Left ventricle myocardium superior (tissue), 1 donor: ENCODE results near the gene PHC2. TPM values are rescaled to one million over a fixed set of nuclear protein-coding genes. Genes with fewer than 3 reads are reported as not detected.

ENCODE experiments used
- ATAC-seq: fragments of 200-7000 bp; cut with Tn5 transposase; one replicate; pipeline ENCODE4 v1.9.1; 2020; ENCODE audit warnings: mild to moderate bottlenecking, moderate library complexity
- DNase-seq: peaks from one replicate; pipeline ENCODE4 v3.0.0-alpha.2; 2020
- intact Hi-C: fragments of 100-400 bp; cut with micrococcal nuclease; formaldehyde crosslinking; loops from one replicate; pipeline ENCODE4 v1.11.0; 2022
- total RNA-seq: library from RNA; stranded (reverse); fragmentation: NEBNext Ultra II Directional; extraction: Animal tissue kit (Norgen Biotek cat#: 25700); gene quantifications from one replicate; pipeline ENCODE4 v1.2.1, GENCODE V29; 2021
- donor health status: DM: no; HTN: yes; CAD: no; lungs with severe emphysema.

Gene PHC2
- total RNA-seq, 1 donor from 2014 or later: 118 TPM

DNA sequence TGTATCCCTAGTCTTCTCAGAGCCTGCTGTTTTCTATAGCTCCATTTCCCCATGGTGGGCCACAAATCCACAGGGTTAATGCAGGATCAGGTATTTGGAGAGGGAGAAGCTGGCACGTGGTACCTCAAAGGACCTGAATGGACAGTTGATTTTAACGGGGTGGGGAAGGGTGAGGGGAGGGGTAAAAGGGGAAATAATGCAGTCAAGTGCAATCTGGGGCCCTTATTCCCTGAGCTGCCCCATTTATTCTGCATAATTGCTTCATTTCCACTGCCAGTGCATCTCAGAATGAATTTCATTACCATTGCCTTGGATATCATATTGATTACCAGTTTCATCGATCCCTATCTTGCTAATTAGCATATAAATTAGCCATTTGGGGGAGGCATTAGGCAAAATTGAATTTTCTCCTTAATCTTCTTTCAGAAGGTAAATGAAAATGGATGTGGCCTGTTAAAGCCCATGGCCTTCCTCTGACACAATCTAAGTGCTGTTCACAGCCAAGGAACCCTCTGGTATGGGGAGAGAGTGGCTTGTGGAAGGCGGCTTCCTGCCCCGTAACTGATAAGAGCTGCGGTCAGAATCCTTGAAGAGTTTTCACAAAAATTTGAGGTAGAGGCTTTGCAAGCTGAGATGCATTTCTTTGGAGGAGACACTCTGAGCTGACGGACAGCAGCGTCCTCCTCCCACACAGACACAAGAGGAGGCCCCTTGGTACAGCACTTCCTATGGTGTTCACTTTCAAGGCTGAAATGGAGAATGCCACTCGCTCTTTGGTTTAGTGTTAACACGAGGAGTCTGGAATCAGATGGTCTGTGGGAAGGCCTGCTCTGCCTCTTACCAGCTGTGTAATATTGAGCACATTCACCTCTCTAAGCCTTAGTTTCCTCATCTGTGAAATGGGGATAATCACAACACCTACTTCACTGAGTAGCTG lies 34.4 kb downstream of the PHC2 start:
- intact Hi-C loops: no loop called here
- DNase-seq: no peak
- no peak for ATAC-seq

DNA sequence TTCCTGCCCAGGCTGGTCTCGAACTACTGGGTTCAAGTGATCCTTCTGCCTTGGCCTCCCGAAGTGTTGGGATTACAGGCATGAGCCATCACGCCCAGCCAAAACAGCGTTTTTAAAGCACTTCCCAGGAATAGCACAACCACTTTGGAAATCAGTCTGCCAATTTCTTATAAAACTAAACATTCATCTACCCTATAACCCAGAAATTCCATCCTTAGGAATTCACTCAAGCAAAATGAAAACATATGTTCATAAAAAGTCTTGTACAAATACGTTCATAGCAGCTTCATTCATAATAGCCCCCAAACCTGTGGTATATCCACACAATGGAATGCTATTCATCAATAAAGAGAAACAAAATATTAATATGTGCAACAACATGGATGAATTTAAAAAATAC lies 36.1 kb downstream of the PHC2 start:
- DNase-seq (no peak), ATAC-seq (no peak)
- intact Hi-C loops: no loop called here

DNA sequence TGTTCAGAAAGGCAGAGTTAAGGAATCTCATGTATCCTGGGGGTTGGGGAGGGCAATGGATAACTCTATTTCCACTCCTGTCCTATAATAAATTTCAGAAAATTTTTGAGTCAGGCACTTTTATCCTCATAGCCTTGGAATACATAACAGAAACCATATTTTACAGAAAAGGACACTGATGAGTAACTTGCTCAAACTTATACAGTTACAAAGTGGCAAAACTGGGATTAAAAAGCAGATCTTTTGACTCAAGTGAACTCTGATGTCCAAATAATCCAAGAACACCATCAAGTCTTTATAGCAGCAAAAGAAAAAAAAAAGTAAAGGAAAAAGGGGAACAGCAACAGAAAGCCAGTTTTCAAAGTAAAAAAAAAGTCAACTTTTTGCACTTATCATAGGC lies 36.9 kb downstream of the PHC2 start:
- DNase-seq (no peak), ATAC-seq (no peak)
- intact Hi-C loops: no loop called here

GRCh38 chr1:33393524-33393923 lies 37.4 kb downstream of the PHC2 start:
- intact Hi-C loops: no loop called here
- peak; percentile 47 for ATAC-seq
- no peak for DNase-seq

GRCh38 chr1:33392639-33393038 lies 38.3 kb downstream of the PHC2 start:
- no peak for DNase-seq
- no peak for ATAC-seq
- intact Hi-C loops: no loop called here

DNA sequence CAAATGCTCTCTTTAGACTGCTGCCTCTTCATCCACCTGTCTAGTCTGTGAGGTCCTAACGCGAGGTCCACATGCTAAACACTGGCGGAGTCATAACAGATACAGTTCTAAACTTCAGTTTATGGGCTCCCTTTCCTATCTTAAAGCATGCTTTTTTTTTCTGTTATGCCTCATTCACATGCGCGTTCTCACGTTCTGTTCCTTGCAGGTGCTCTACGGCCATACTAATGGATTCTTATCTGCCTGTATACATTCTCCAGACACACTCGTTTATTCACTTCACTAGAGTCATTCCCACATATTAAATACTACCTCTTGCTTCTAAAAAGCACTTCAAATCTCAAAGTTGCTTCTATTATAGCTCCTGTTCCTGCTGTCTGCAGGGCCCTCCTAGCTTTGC lies 38.7 kb downstream of the PHC2 start:
- ATAC-seq: no peak
- intact Hi-C loops: no loop called here

DNA sequence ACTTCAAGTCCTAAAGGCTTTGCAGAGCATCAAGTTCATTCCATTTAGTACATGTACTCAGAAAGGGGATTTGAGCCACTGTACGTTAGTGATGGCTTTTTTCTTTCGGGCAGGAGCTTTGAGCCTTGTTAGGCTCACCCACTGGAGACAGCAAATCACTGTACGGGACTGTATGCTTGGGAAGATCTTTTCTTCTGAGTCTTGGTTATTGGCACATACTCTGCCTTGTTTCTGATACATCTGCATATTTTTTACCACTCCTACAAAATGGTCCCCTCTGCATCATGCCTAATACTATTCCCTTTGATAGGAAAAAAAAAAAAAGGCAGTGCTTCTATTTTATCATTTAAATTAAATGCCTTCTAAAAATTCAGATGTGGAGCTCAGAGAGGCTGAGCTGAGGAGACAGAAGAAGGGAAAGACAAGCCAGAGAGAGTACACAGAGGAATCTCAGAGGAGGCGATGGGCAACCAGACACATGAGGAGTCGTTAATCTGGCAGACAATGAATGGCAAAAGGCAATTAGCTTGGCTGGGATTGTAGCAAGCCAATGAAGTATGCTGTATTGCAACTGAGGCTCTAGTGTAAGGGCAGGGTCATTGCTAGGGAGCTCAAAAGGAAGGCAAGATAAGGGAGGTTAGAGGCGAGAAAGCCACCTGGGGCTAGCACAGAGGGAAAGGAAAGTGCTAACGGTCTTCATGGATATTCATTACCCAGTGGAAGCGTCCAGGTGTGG lies 39.4 kb downstream of the PHC2 start:
- ATAC-seq (no peak), DNase-seq (no peak)
- intact Hi-C loops: no loop called here

More for the DNA sequence above, 38.7 kb downstream of the PHC2 start:
- DNase-seq: no peak

- intact Hi-C loops: no loop called here
- DNase-seq (no peak), ATAC-seq (no peak)
Observed at GRCh38 chr1:33390542-33390941, 40.4 kb downstream of the PHC2 start.

- ATAC-seq (peak; percentile 65), DNase-seq (peak; percentile 64)
- intact Hi-C loops: no loop called here
Observed at GRCh38 chr1:33388805-33389771, 41.8 kb downstream of the PHC2 start.

- intact Hi-C loops: no loop called here
- peak; percentile 10 for ATAC-seq
- DNase-seq: no peak
Observed at GRCh38 chr1:33387625-33388024, 43.3 kb downstream of the PHC2 start.

GRCh38 chr1:33385251-33385650 lies 45.6 kb downstream of the PHC2 start:
- intact Hi-C loops: no loop called here
- no peak for ATAC-seq
- DNase-seq: no peak

DNA sequence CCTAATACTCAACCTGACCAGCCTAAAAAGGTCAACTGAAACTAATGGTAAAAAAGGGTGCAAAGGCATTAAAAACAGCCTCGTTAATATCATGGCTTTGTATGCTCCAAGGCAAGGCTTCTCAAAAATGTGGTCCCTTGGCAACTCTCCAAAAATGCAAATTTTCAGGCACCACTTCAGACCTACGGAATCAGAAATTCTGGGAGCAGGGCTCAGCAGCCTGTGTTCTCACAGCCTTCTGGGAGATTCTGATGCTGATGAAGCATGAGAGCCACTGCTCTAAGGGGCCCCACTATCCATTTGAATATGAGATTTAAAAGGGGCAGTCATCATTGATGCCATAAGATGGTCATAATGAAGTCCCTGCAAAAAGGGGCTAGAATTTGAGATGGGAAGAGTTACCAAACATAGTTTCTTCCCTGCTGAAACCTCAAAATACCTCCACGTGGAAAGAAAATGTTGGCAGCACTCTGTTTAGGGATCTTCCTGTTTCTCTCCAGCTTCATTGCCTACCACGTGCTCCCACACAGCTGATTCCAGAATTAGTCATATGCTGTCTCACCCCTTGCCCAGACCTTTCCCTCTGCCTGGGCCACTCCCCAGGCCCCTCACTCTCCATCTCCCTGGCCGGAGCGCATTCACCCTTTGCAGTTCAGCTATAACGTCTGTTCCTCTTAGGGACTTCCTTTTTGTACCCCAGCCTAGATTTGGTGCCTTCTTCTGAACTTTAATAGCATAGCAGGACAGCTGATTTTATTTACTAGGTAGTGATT lies 46.7 kb downstream of the PHC2 start:
- peak; percentile 5 for ATAC-seq
- no peak for DNase-seq
- intact Hi-C loops: no loop called here

GRCh38 chr1:33383489-33383888 lies 47.4 kb downstream of the PHC2 start:
- DNase-seq (no peak), ATAC-seq (no peak)
- intact Hi-C loops: no loop called here

- ATAC-seq: peak; percentile 44
- intact Hi-C loops: no loop called here
- no peak for DNase-seq
Observed at GRCh38 chr1:33382661-33383415, 48.1 kb downstream of the PHC2 start.

- intact Hi-C loops: no loop called here
- ATAC-seq (no peak), DNase-seq (no peak)
Observed at GRCh38 chr1:33381977-33382376, 48.9 kb downstream of the PHC2 start.

GRCh38 chr1:33380811-33381210 lies 50.1 kb downstream of the PHC2 start:
- intact Hi-C loops: no loop called here
- ATAC-seq (no peak), DNase-seq (no peak)

GRCh38 chr1:33379631-33380354 lies 51.1 kb downstream of the PHC2 start:
- DNase-seq: no peak
- ATAC-seq: peak; percentile 53
- intact Hi-C loops: no loop called here
